ENCODE results near the gene SORCS1. TPM values are rescaled to one million over a fixed set of nuclear protein-coding genes. Genes with fewer than 3 reads are reported as not detected.

Gene SORCS1
- total RNA-seq, 1 donor from 2014 or later = 1.1 TPM

DNA sequence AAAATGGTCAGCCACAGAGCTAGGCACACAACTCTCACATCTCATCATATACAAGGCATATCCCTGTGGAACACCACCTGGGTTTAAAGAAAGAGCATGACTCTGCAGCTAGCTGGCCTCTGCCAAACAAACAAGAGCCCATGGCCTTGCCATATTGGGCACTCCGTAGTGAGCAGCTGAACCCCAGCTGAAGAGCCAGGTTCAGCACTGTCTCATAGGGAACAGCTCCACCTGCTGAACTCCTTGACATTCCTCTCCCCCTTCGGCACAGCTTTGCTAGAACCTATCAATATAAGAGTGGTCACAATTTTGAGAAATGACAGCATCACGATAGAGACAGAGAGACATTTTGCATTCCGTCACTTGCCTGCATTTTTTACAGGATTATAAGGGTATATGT, 20.0 kb downstream of the SORCS1 start:
- H3K27me3 ChIP-seq (ENCODE audit: insufficient read depth, low read length) = no peaks in the 10 kb centered on the region
- FAIRE-seq (no peak), DNase-seq (ENCODE audit: low read depth) (no peak)
- no peaks in the 10 kb centered on the region for H3K36me3 Mint-ChIP-seq (ENCODE audit: low read depth, unreplicated experiment)
- no peak overlapping the region for H3K4me2 ChIP-seq (ENCODE audit: low read length)
- H3K4me3 ChIP-seq (ENCODE audit: insufficient read depth, low read depth, low read length) = no peak overlapping the region
- H3K27ac Mint-ChIP-seq (ENCODE audit: unreplicated experiment) = no peak overlapping the region
- no peak overlapping the region for H2AFZ ChIP-seq (ENCODE audit: low read depth, low read length)
- no peak overlapping the region for H3K4me3 Mint-ChIP-seq (ENCODE audit: unreplicated experiment)
- no peak overlapping the region for H3K27ac ChIP-seq (ENCODE audit: low read depth, low read length)
- H3K79me2 ChIP-seq (ENCODE audit: insufficient read depth, low read length) = no peaks in the 10 kb centered on the region
- no peaks in the 10 kb centered on the region for H3K9me3 Mint-ChIP-seq (ENCODE audit: unreplicated experiment)
- H3K9me3 ChIP-seq (ENCODE audit: insufficient read depth, low read depth, low read length) = peaks cover 2% of the 10 kb centered on the region
- H3K4me1 Mint-ChIP-seq (ENCODE audit: low read depth, unreplicated experiment) = peaks cover 4% of the 10 kb centered on the region
- no peaks in the 10 kb centered on the region for H3K4me1 ChIP-seq (ENCODE audit: insufficient read depth, low read length)
- H4K20me1 ChIP-seq (ENCODE audit: insufficient read depth, low read length) = no peaks in the 10 kb centered on the region
- H3K9ac ChIP-seq (ENCODE audit: low read length) = no peak overlapping the region
- peaks cover 3% of the 10 kb centered on the region for H3K27me3 Mint-ChIP-seq (ENCODE audit: low read depth, unreplicated experiment)
- no peaks in the 10 kb centered on the region for H3K36me3 ChIP-seq (ENCODE audit: insufficient read depth, low read length)
- TF ChIP-seq, protein P1, sequence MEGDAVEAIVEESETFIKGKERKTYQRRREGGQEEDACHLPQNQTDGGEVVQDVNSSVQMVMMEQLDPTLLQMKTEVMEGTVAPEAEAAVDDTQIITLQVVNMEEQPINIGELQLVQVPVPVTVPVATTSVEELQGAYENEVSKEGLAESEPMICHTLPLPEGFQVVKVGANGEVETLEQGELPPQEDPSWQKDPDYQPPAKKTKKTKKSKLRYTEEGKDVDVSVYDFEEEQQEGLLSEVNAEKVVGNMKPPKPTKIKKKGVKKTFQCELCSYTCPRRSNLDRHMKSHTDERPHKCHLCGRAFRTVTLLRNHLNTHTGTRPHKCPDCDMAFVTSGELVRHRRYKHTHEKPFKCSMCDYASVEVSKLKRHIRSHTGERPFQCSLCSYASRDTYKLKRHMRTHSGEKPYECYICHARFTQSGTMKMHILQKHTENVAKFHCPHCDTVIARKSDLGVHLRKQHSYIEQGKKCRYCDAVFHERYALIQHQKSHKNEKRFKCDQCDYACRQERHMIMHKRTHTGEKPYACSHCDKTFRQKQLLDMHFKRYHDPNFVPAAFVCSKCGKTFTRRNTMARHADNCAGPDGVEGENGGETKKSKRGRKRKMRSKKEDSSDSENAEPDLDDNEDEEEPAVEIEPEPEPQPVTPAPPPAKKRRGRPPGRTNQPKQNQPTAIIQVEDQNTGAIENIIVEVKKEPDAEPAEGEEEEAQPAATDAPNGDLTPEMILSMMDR (IDR thresholded peaks at IDR 0.05; ENCODE audit: insufficient read depth, low read depth, low read length) = no peak
- no peak for TF ChIP-seq EZH2 (IDR thresholded peaks at IDR 0.05; ENCODE audit: insufficient read depth, low read length)

DNA sequence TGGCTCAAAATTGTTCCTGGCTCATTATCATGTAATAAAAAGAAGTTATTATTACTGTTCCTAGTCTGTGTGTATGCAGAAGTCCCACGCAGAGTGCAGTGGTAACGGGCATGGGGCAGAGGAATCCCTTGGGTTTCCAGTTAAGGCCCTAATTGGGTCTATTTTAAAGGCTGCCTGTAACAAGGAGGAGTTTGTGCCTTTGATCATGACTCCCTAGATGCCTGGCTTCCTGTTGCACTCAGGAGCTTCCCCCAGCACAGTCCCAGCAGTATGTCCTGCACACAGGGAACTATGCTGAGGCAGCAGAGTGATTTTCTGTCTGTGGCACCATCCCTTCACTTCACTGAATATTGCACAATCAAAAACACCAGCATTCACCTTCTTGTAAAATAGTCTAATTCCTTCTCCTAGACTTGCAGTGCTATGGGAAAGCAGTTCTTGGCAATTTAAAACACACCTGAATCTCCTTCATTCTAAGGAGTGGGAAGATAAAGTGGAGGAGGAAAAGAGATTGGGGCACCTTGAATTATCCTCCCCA, 22.9 kb downstream of the SORCS1 start:
- H3K4me3 Mint-ChIP-seq (ENCODE audit: unreplicated experiment) = no peak overlapping the region
- peaks cover 3% of the 10 kb centered on the region for H3K27me3 Mint-ChIP-seq (ENCODE audit: low read depth, unreplicated experiment)
- peaks cover 4% of the 10 kb centered on the region for H3K4me1 Mint-ChIP-seq (ENCODE audit: low read depth, unreplicated experiment)

DNA sequence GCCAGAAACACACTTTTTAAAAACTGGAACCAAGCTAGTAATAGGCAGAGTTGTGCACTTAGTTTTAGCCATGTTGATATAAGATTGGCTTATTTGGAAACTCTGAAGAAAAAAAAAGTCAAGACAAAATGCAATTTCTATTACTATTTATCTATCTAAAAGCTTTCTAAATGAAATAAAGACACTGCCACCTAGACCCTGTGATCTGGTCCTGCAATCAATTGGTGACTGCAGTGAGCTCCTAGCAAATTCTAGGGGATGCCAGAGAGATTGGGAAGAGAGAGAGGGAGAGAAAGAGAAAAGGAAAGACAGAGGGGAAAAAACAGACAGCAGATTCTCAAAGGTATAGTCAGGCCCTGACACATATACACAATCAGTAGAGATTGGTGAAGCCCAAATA, 25.3 kb downstream of the SORCS1 start:
- Histone ChIP-seq H4K20me1 (ENCODE audit: insufficient read depth, low read length) (no peaks in the 10 kb centered on the region), H3K9me3 (ENCODE audit: insufficient read depth, low read depth, low read length) (no peaks in the 10 kb centered on the region), H3K4me1 (ENCODE audit: insufficient read depth, low read length) (no peaks in the 10 kb centered on the region), H3K79me2 (ENCODE audit: insufficient read depth, low read length) (no peaks in the 10 kb centered on the region), H3K4me3 (ENCODE audit: insufficient read depth, low read depth, low read length) (no peak overlapping the region), H3K27me3 (ENCODE audit: insufficient read depth, low read length) (no peaks in the 10 kb centered on the region), H3K9ac (ENCODE audit: low read length) (no peak overlapping the region), H2AFZ (ENCODE audit: low read depth, low read length) (no peak overlapping the region), H3K27ac (ENCODE audit: low read depth, low read length) (no peak overlapping the region), H3K4me2 (ENCODE audit: low read length) (no peak overlapping the region), H3K36me3 (ENCODE audit: insufficient read depth, low read length) (no peaks in the 10 kb centered on the region)
- peaks cover 3% of the 10 kb centered on the region for H3K27me3 Mint-ChIP-seq (ENCODE audit: low read depth, unreplicated experiment)
- H3K9me3 Mint-ChIP-seq (ENCODE audit: unreplicated experiment) = no peaks in the 10 kb centered on the region
- no peaks in the 10 kb centered on the region for H3K36me3 Mint-ChIP-seq (ENCODE audit: low read depth, unreplicated experiment)
- no peak for FAIRE-seq
- H3K4me1 Mint-ChIP-seq (ENCODE audit: low read depth, unreplicated experiment) = peaks cover 4% of the 10 kb centered on the region
- no peak overlapping the region for H3K4me3 Mint-ChIP-seq (ENCODE audit: unreplicated experiment)
- DNase-seq (ENCODE audit: low read depth) = no peak
- no peak for TF ChIP-seq EZH2 (IDR thresholded peaks at IDR 0.05; ENCODE audit: insufficient read depth, low read length)
- TF ChIP-seq, protein P1 (IDR thresholded peaks at IDR 0.05; ENCODE audit: insufficient read depth, low read depth, low read length) = no peak
- no peak overlapping the region for H3K27ac Mint-ChIP-seq (ENCODE audit: unreplicated experiment)

More for the DNA sequence above, 22.9 kb downstream of the SORCS1 start:
- H4K20me1 ChIP-seq (ENCODE audit: insufficient read depth, low read length) = no peaks in the 10 kb centered on the region
- H3K4me3 ChIP-seq (ENCODE audit: insufficient read depth, low read depth, low read length) = no peak overlapping the region
- H2AFZ ChIP-seq (ENCODE audit: low read depth, low read length) = no peak overlapping the region
- H3K4me2 ChIP-seq (ENCODE audit: low read length) = no peak overlapping the region
- H3K79me2 ChIP-seq (ENCODE audit: insufficient read depth, low read length) = no peaks in the 10 kb centered on the region
- no peak overlapping the region for H3K9ac ChIP-seq (ENCODE audit: low read length)
- DNase-seq (ENCODE audit: low read depth) (no peak), FAIRE-seq (no peak)
- no peaks in the 10 kb centered on the region for H3K36me3 ChIP-seq (ENCODE audit: insufficient read depth, low read length)
- Mint-ChIP-seq H3K36me3 (ENCODE audit: low read depth, unreplicated experiment) (no peaks in the 10 kb centered on the region), H3K27ac (ENCODE audit: unreplicated experiment) (no peak overlapping the region), H3K9me3 (ENCODE audit: unreplicated experiment) (no peaks in the 10 kb centered on the region)
- no peaks in the 10 kb centered on the region for H3K4me1 ChIP-seq (ENCODE audit: insufficient read depth, low read length)
- H3K27ac ChIP-seq (ENCODE audit: low read depth, low read length) = no peak overlapping the region
- no peaks in the 10 kb centered on the region for H3K27me3 ChIP-seq (ENCODE audit: insufficient read depth, low read length)
- TF ChIP-seq, protein P1 (IDR thresholded peaks at IDR 0.05; ENCODE audit: insufficient read depth, low read depth, low read length) = no peak
- TF ChIP-seq EZH2 (IDR thresholded peaks at IDR 0.05; ENCODE audit: insufficient read depth, low read length) = no peak
- no peaks in the 10 kb centered on the region for H3K9me3 ChIP-seq (ENCODE audit: insufficient read depth, low read depth, low read length)
